DND-41 (cell line): ENCODE results near the gene MMP20.

Source experiments
- ATAC-seq: fragments of 200-7000 bp; cut with Tn5 transposase; 3 replicates; pipeline ENCODE4 v1.9.1; 2021; ENCODE audit warnings: low read depth; ENCODE audit not compliant: insufficient read depth
- DNase-seq: peaks from one replicate; pipeline ENCODE4 v3.0.0-alpha.2; 2020
- H2AFZ ChIP-seq: 2 replicates; pipeline ENCODE4 v1.6.0; 2012; ENCODE audit warnings: low read depth, low read length
- H3K27ac ChIP-seq: 2 replicates; pipeline ENCODE4 v1.5.1; 2012; ENCODE audit warnings: low read length, inconsistent platforms
- H3K27me3 ChIP-seq: fragments of 200-600 bp; sonication (generic); 2 replicates; pipeline ENCODE4 v1.6.0; 2012; ENCODE audit warnings: low read length, mild to moderate bottlenecking, inconsistent platforms; ENCODE audit not compliant: insufficient read depth, poor library complexity
- H3K36me3 ChIP-seq: 2 replicates; pipeline ENCODE4 v1.5.1; 2012; ENCODE audit warnings: low read length, inconsistent platforms; ENCODE audit not compliant: insufficient read depth
- H3K4me1 ChIP-seq: 2 replicates; pipeline ENCODE4 v1.5.1; 2012; ENCODE audit warnings: mild to moderate bottlenecking, low read length; ENCODE audit not compliant: insufficient read depth
- H3K4me2 ChIP-seq: 2 replicates; pipeline ENCODE4 v1.6.0; 2012; ENCODE audit warnings: mild to moderate bottlenecking, moderate library complexity, low read length, inconsistent platforms; ENCODE audit not compliant: insufficient read depth
- H3K4me3 ChIP-seq, 2 experiments: fragments of 200-600 bp in 1 of 2; shearing (Covaris generic) in 1 of 2; 2 replicates each; pipeline ENCODE4 v1.5.1; 2012 to 2016; ENCODE audit warnings: inconsistent platforms in 2 of 2, low read length in 2 of 2, mild to moderate bottlenecking in 2 of 2, low read depth in 1 of 2, moderate library complexity in 1 of 2
- H3K79me2 ChIP-seq: 2 replicates; pipeline ENCODE4 v1.6.0; 2012; ENCODE audit warnings: low read length, inconsistent platforms; ENCODE audit not compliant: insufficient read depth
- H3K9ac ChIP-seq: 2 replicates; pipeline ENCODE4 v1.6.0; 2012; ENCODE audit warnings: low read depth, mild to moderate bottlenecking, inconsistent platforms, low read length, moderate library complexity
- H3K9me3 ChIP-seq: 2 replicates; pipeline ENCODE4 v1.5.1; 2012; ENCODE audit warnings: low read length, moderate library complexity, mild to moderate bottlenecking, inconsistent platforms; ENCODE audit not compliant: insufficient read depth, severe bottlenecking
- H4K20me1 ChIP-seq: 2 replicates; pipeline ENCODE4 v1.6.0; 2012; ENCODE audit warnings: low read length; ENCODE audit not compliant: insufficient read depth
- EZH2 ChIP-seq: IDR thresholded peaks from 3 replicates; pipeline ENCODE4 v1.6.1; 2012; ENCODE audit warnings: borderline replicate concordance, low read depth, mild to moderate bottlenecking, moderate library complexity, low read length, inconsistent platforms; ENCODE audit not compliant: severe bottlenecking
- TF ChIP-seq, protein P1 (sequence below): IDR thresholded peaks from 2 replicates; pipeline ENCODE4 v1.5.1; 2012; ENCODE audit warnings: borderline replicate concordance, low read length, moderate library complexity, mild to moderate bottlenecking; ENCODE audit not compliant: poor library complexity, severe bottlenecking; ENCODE audit errors: extremely low read depth

MMP20 gene

DNA sequence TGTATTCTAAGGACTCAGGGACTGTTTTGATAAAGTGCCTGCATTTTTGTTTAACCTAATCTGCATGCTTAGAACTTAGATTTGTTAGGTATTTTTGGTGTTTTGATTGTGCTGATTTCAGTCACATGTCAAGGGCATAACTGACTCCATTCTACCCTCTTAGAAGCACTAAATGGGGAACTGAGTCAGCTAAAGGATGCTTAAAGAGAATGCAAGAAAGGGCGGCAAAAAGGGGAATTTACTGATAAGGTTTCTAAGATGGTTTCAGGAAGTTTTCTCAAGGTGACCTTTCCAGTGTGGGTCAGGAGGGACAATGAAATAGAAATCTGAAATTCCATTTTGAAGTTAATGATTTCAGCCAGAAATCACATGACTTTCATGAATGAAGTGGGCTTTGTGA, 43.0 kb downstream of the MMP20 start:
- Histone ChIP-seq H4K20me1 (no peaks in the 10 kb centered on the region), H3K36me3 (no peaks in the 10 kb centered on the region), H3K4me2 (no peak overlapping the region), H3K4me1 (no peaks in the 10 kb centered on the region), H3K9me3 (no peaks in the 10 kb centered on the region), H3K9ac (no peak overlapping the region), H3K27ac (no peak overlapping the region), H3K4me3 (no peak overlapping the region), H3K79me2 (no peaks in the 10 kb centered on the region), H2AFZ (no peak overlapping the region), H3K27me3 (no peaks in the 10 kb centered on the region)
- DNase-seq, result no peak
- TF ChIP-seq, protein P1, sequence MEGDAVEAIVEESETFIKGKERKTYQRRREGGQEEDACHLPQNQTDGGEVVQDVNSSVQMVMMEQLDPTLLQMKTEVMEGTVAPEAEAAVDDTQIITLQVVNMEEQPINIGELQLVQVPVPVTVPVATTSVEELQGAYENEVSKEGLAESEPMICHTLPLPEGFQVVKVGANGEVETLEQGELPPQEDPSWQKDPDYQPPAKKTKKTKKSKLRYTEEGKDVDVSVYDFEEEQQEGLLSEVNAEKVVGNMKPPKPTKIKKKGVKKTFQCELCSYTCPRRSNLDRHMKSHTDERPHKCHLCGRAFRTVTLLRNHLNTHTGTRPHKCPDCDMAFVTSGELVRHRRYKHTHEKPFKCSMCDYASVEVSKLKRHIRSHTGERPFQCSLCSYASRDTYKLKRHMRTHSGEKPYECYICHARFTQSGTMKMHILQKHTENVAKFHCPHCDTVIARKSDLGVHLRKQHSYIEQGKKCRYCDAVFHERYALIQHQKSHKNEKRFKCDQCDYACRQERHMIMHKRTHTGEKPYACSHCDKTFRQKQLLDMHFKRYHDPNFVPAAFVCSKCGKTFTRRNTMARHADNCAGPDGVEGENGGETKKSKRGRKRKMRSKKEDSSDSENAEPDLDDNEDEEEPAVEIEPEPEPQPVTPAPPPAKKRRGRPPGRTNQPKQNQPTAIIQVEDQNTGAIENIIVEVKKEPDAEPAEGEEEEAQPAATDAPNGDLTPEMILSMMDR, result no peak
- TF ChIP-seq EZH2, result no peak
- no peak for ATAC-seq

DNA sequence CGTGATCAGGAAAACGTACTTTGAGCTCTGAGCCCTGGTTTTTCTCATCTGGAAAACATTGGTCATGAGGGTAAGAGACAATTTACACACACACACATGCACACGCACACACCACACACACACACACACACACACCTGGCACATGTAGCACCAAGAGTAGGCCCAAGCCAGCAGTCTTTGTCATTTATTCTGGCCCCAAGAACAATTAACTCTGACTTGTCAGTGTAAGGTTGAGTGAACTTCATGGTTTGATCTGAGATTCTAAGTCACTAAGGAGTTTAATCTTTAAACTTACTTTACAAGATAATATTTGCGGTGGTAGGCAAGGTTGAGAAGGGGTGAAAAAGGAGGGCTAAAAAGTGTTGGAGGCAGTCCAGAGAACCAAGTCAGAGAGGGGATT, 44.1 kb downstream of the MMP20 start:
- no peak overlapping the region for H3K9ac ChIP-seq
- no peaks in the 10 kb centered on the region for H3K9me3 ChIP-seq
- ATAC-seq, result no peak
- no peak overlapping the region for H3K27ac ChIP-seq
- TF ChIP-seq, protein P1, result no peak
- TF ChIP-seq EZH2, result no peak
- no peaks in the 10 kb centered on the region for H4K20me1 ChIP-seq
- H2AFZ ChIP-seq, result no peak overlapping the region
- no peak overlapping the region for H3K4me3 ChIP-seq
- H3K4me1 ChIP-seq, result no peaks in the 10 kb centered on the region
- no peak overlapping the region for H3K4me2 ChIP-seq
- DNase-seq, result no peak
- H3K36me3 ChIP-seq, result no peaks in the 10 kb centered on the region
- no peaks in the 10 kb centered on the region for H3K79me2 ChIP-seq
- no peaks in the 10 kb centered on the region for H3K27me3 ChIP-seq

DNA sequence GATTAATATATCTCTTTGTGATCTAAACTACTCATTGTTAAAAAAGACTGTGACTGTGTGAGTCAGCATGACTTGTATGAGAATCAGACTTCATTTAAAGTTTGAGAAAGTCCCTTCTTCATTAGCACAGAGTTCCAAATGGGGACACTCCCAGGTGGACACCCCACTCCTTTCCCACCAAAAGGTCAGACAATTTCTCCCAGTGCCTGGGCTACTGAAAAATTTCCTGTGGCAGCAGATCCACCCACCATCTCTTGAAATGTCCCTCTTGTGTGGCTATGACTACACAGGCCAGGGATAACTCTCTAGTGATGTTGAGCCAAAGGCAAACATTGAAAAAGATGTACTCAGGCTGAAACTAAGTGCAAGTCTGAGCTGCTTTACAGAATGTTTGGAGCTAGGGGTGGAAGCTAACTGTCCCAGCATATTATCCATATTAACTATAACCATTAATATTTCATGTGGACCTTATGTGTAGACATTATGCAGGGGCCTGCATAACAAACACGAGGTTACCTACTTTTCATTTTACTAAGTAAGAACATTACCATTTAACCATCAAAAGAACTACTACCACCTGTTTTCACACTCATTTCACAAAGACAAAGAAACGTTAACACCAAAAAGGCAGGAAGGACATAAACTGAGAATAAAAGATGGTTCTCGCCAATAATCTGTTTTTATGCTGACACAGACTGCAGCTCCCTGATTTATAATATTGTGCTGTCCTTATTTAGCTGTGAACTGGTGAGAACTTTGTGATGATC, 44.8 kb downstream of the MMP20 start:
- ATAC-seq, result no peak
- TF ChIP-seq, protein P1, result no peak
- no peak for TF ChIP-seq EZH2
- Histone ChIP-seq H2AFZ (no peak overlapping the region), H3K36me3 (no peaks in the 10 kb centered on the region), H3K4me3 (no peak overlapping the region), H4K20me1 (no peaks in the 10 kb centered on the region), H3K4me2 (no peak overlapping the region), H3K9me3 (no peaks in the 10 kb centered on the region), H3K27me3 (no peaks in the 10 kb centered on the region), H3K9ac (no peak overlapping the region), H3K79me2 (no peaks in the 10 kb centered on the region), H3K27ac (no peak overlapping the region), H3K4me1 (no peaks in the 10 kb centered on the region)
- no peak for DNase-seq

DNA sequence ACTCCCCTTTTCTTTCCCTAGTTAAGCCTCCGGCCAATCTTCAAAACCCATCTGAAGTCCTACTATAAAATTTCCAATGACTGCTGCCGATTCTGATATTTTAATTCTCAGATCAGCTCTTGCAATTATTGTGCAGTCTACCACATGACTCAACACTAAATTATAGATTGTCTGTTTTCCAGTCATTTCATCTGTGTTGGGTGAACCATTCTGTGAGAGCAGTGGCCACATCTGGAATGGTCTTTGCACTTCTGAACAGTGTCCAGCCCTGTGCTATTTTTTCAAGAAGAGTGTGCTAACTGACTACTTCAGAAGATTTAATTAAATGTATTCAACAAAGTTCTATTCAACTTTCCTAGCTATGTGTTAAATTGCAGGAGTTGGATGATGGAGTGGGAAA, 47.4 kb downstream of the MMP20 start:
- no peaks in the 10 kb centered on the region for H3K9me3 ChIP-seq
- H3K36me3 ChIP-seq, result no peaks in the 10 kb centered on the region
- H3K27me3 ChIP-seq, result no peaks in the 10 kb centered on the region
- H3K4me2 ChIP-seq, result no peak overlapping the region
- no peak overlapping the region for H2AFZ ChIP-seq
- no peaks in the 10 kb centered on the region for H3K79me2 ChIP-seq
- H3K4me1 ChIP-seq, result 0 out of 2 replicates have a peak, but pooled peaks cover 5% of the 10 kb centered on the region
- H3K4me3 ChIP-seq, result no peak overlapping the region
- TF ChIP-seq, protein P1, result no peak
- TF ChIP-seq EZH2, result no peak
- no peaks in the 10 kb centered on the region for H4K20me1 ChIP-seq
- ATAC-seq, result no peak
- no peak overlapping the region for H3K9ac ChIP-seq
- DNase-seq, result no peak
- no peak overlapping the region for H3K27ac ChIP-seq
